ENCODE data around the gene SLC9A4.

DNA sequence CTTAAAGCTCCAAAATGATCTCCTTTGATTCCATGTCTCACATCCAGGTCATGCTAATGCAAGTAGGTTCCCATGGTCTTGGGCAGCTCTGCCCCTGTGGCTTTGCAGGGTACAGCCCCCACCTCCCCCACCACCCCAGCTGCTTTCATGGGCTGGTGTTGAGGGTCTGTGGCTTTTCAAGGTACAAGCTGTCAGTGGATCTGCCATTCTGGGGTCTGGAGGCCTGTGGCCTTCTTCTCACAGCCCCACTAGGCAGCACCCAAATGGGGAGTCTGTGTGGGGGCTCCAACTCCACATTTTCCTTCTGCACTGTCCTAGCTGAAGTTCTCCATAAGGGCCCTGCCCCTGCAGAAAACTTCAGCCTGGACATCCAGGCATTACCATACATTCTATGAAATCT lies 19.0 kb downstream of the SLC9A4 start:
- no peak for TF ChIP-seq RARB (CRISPR knock-in tag; IDR thresholded peaks at IDR 0.05)
- TF ChIP-seq PATZ1 (CRISPR knock-in tag; IDR thresholded peaks at IDR 0.05; ENCODE audit: borderline replicate concordance), result no peak
- no peak for TF ChIP-seq SNAI2 (CRISPR knock-in tag; IDR thresholded peaks at IDR 0.05)
- TF ChIP-seq TSHZ2 (CRISPR knock-in tag; IDR thresholded peaks at IDR 0.05), result no peak
- TF ChIP-seq CREB5 (CRISPR knock-in tag; IDR thresholded peaks at IDR 0.05; ENCODE audit: low read depth), result no peak
- TF ChIP-seq BACH2 (CRISPR knock-in tag; IDR thresholded peaks at IDR 0.05; ENCODE audit: borderline replicate concordance), result no peak
- no peak for TF ChIP-seq ZC3H10 (CRISPR knock-in tag; IDR thresholded peaks at IDR 0.05)
- no peak for TF ChIP-seq PPARA (CRISPR knock-in tag; IDR thresholded peaks at IDR 0.05; ENCODE audit: borderline replicate concordance)
- TF ChIP-seq TOX (CRISPR knock-in tag; IDR thresholded peaks at IDR 0.05; ENCODE audit: borderline replicate concordance), result no peak
- no peak for TF ChIP-seq ZFP30 (CRISPR knock-in tag; IDR thresholded peaks at IDR 0.05)
